Activated CD8-positive, alpha-beta memory T cell treated with anti-CD3 and anti-CD28 coated beads for 24 hours (primary cell): ENCODE data around the gene KLF16.
A peak's percentile ranks its signal among the peaks of the same experiment; 100 is the strongest.
"Not testable (repeated sequence)": the region's sequence is repeated elsewhere in the genome, so short reads cannot be mapped to it uniquely, and the experiment has no call there.

Source experiments
- DNase-seq: peaks from one replicate; pipeline ENCODE4 v3.0.0-alpha.2; 2020

KLF16 gene

GRCh38 chr19:1883784-1884183 is 20.4 kb upstream of the KLF16 start:
- DNase-seq, result no peak

- DNase-seq, result no peak
Observed at GRCh38 chr19:1882786-1883692, 19.7 kb upstream of the KLF16 start.

DNA sequence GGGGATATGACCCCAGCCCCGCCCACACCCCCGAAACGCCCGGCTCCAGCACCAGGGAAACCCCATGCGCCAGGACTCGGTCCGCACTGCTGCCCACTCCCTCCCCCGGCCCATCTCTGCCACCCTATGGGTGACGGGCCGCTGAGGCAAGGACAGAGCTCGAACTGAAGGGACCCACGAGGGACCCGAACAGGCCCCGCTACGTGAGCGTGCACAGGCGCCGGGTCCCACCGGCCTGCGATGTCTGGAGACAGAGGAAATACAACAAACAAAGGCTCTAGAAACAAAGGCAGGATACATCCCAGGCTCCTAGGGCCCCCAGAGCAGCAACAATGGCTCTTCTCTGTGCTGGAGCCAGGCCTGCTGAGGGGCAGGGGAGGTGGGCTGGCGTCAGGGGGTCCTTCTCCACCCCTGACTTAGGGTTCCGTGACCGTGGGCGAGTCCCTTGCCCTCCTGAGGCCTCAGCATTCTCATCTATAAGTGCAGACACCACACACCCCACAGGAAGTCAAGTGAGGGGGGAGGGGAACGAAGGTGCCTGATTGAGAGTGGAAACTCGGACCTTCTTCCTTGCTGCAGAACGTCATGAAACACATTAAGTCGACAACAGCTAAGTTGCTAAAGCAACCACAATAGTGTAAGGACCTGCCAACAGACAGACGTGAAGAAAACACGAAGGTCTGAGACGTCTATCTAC is 18.9 kb upstream of the KLF16 start:
- DNase-seq, result peak; percentile 86

DNA sequence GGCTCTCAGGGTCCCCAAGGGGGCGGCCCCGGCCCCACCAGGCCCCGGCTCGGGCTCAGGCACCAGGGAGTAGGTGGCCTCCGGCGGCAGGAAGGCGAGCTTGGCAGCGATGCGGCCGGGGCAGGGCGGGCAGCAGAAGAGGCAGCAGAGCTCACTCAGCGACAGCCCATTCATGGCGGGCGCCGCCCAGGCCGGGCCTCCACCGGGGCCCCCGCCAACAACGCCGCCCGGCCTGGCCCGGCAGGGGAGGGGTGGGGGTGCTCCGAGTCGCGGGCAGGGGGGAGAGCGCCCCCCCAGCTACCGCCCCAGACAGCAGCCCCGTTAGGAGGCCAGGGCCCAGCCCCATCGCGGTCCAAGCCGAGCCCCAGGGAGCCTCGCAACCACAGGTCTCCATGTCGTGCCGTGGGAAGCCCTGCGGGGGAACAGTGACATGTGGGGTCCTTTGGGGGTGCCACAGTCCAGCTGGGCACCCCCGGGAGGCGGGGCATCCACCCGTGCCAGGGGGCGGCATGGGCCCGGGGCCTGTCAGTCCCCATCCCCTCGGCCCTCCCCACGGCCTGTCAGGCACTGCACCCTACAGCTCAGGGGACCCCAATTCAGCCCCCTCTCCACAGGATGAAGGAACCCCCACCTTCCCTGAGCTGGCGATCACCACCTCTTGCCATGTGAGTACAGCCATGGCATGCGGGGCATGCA is 18.2 kb upstream of the KLF16 start:
- not testable (repeated sequence) for DNase-seq

- DNase-seq, result no peak
Observed at GRCh38 chr19:1880611-1881392, 17.4 kb upstream of the KLF16 start.

DNA sequence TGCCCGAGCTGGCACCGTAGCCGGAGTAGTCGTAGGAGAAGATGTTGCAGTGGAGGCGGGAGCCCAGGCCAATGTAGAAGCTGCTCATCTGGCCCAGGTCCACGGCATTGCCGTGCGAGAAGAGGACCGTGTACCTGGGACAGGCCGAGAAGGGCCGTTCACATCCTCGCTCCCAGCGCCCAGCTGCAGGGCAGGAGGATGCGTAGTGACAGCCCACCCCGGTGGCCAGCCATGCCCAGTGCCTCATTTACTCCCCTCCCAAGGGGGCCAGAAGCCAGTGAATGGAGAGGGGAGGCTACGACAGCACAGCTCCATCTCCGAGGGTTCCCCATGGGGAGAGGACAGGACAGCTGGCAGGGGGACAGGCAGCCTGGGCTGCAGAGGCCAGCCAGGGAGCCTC is 16.6 kb upstream of the KLF16 start:
- DNase-seq, result not testable (repeated sequence)

GRCh38 chr19:1878583-1878982 is 15.2 kb upstream of the KLF16 start:
- DNase-seq, result not testable (repeated sequence)

DNA sequence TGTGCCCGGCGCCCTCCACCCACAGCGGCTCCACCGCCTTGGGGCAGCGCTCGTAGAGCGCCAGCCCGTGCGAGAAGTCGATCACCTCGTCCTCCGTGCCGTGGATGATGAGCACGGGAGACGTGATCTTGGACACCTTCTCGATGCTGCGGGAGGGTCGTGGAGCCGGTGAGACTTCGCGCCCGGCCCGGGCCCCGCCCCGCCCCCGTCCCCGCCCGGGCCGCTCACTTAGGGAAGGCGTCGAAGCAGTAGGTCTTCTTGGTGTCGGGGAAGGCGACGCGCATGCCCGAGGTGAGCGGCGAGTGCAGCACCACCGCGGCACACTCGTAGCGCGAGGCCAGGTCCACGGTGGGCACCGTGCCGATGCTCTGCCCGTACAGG is 13.9 kb upstream of the KLF16 start:
- not testable (repeated sequence) for DNase-seq

DNA sequence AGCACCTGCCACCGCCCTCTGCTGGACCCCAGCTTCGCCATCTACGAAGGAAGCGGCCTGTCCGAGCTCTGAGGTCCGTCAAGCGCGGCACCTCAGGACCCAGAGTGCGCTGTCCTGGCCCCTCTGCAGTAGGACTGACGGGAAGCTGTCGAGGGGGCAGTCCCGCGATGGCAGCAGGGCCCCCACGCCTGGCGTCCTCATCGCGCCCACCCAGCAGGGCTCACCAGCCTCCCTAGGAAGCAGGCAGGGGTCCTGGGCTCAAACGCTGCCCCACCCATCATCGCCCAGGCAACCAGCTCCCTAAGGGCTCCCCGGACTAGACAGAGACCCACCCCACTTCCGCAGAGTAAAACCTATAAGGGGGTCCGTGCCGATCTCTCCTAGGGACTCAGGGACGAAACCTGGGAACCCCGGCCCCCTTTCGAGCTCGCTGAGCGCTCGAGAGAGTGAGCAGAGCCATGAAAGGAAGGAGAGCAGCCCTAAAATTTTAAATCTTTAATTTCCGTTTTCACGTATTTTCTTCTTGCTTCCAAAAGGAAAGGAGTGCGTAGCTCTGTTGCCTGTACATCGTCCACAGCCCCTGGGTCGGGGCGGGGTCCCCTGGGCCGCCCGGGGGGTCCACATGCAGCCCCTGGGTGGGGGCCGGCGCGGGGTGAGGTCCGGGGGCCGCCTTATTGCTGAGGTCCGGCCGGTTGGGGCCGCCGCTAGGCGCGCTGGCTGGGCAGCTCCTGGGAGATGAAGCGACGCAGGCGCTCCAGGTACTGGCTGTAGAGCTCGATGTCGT is 13.3 kb upstream of the KLF16 start:
- DNase-seq, result not testable (repeated sequence)

DNA sequence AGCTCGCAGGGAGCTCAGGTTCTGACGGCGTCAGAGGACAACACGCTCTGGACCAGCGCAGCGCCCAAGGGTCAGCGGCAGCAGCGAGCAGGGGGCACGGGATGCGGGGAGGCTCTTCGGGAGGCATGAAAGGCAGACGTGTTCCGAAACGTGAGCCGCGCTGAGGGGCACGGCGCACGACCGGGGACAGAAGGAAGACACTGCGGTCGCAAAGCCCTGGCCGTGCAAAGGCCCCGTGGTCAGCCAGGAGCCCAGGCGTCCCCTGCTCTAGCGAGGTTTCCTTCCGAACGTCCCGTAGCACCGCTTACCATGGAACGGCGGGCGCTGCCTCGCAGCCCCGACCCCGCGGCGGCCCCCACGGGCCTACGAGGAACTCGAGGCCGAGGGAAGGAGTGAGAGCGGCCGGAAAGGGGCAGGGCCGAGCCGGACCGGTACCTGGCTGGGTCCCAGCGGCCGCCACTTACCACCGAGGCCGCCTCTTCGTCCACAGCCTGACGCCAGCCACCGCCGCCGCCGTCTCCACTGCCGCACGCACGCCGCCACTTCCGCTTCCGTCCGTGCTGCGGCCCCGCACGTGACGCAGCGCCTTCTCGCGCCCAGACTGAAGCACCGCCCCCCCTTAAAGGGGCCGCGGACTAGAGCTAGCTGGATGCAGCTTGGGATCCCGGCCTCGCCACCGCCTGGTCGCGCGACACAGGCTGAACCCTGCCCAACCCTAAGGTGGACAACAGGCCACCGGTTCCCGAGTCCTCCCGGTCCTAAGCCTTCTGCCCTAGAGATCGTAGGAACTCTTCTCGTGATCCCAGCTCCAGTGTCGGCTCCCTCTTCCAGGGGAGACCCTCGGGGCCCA is 12.5 kb upstream of the KLF16 start:
- DNase-seq, result peak; percentile 92

DNA sequence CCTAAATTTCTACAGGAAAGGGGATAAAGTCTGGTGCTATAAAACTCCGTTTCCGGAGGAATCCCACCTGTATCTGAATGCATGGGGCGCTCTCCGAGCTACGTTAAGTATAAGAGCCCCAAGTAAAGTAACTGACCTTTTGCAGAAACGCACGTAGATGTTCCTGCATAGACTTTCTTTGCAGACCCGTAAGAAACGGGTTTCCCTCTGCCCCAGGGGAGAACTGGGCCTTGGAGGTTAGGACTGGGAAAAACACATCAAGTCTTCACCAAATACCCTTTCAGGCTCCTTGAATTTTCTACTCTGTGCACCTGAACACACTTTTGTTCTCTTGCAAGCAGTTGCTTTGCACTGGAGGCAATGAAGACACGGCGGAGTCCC is 11.9 kb upstream of the KLF16 start:
- not testable (repeated sequence) for DNase-seq

- no peak for DNase-seq
Observed at GRCh38 chr19:1874554-1875185, 11.3 kb upstream of the KLF16 start.

- peak; percentile 59 for DNase-seq
Observed at GRCh38 chr19:1873524-1874473, 10.4 kb upstream of the KLF16 start.

GRCh38 chr19:1872807-1873523 is 9.6 kb upstream of the KLF16 start:
- no peak for DNase-seq

GRCh38 chr19:1871630-1872029 is 8.3 kb upstream of the KLF16 start:
- no peak for DNase-seq

- DNase-seq, result no peak
Observed at GRCh38 chr19:1871140-1871597, 7.8 kb upstream of the KLF16 start.

- DNase-seq, result no peak
Observed at GRCh38 chr19:1868971-1869370, 5.6 kb upstream of the KLF16 start.

DNA sequence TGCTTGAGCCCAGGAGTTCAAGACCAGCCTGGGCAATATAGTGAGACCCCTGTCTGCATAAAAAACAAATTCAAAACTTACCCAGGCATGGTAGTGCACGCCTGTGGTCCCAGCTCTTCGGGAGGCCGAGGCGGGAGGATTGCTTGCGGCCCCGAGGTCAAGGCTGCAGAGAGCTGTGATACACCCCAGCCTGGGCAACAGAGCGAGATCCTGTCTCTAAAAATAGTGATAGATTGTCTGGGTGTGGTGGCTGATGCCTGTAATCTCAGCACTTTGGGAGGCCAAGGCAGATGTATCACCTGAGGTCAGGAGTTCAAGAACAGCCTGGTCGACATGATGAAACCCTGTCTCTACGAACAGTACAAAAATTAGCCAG is 4.0 kb upstream of the KLF16 start:
- no peak for DNase-seq
